Fibroblast of lung (primary cell): ENCODE measurements around the gene SLF1. TPM values are rescaled to one million over a fixed set of nuclear protein-coding genes. Genes with fewer than 3 reads are reported as not detected.

Source experiments
- DNase-seq, 2 donors: peaks; one replicate each; pipeline versions ENCODE4 v3.0.0 to v3.0.0-alpha.2; 2010; ENCODE audit warnings: low read depth in 2 of 2
- H2AFZ ChIP-seq: 2 replicates; pipeline ENCODE4 v1.5.1; 2012; ENCODE audit warnings: low read length, control low read depth, inconsistent platforms
- H3K27ac ChIP-seq: 2 replicates; pipeline ENCODE4 v1.5.1; 2011; ENCODE audit warnings: low read length, control low read depth; ENCODE audit not compliant: insufficient read depth
- H3K27me3 ChIP-seq: 2 replicates; pipeline ENCODE4 v1.5.1; 2011; ENCODE audit warnings: mild to moderate bottlenecking, low read length; ENCODE audit not compliant: control insufficient read depth, insufficient read depth
- H3K36me3 ChIP-seq: 2 replicates; pipeline ENCODE4 v1.5.1; 2011; ENCODE audit warnings: low read length; ENCODE audit not compliant: control insufficient read depth, insufficient read depth
- H3K4me1 ChIP-seq: 2 replicates; pipeline ENCODE4 v1.5.1; 2011; ENCODE audit warnings: low read length; ENCODE audit not compliant: control insufficient read depth, insufficient read depth; ENCODE audit errors: extremely low read depth
- H3K4me2 ChIP-seq: 2 replicates; pipeline ENCODE4 v1.5.1; 2011; ENCODE audit warnings: low read length, control low read depth; ENCODE audit not compliant: insufficient read depth; ENCODE audit errors: extremely low read depth
- H3K4me3 ChIP-seq, 4 experiments: fragments of 200-600 bp in 1 of 4; sonication (generic) in 1 of 4; replicated peaks in 1 of 4; 2 replicates each; pipeline ENCODE4 v1.5.1; 2011 to 2016; ENCODE audit warnings: low read length in 4 of 4, low read depth in 3 of 4, mild to moderate bottlenecking in 3 of 4, control low read depth in 2 of 4, inconsistent platforms in 1 of 4, mixed read lengths in 1 of 4; ENCODE audit not compliant: insufficient read depth in 1 of 4; ENCODE audit errors: control extremely low read depth in 1 of 4
- H3K79me2 ChIP-seq: 2 replicates; pipeline ENCODE4 v1.5.1; 2012; ENCODE audit warnings: mild to moderate bottlenecking, low read length, inconsistent platforms; ENCODE audit not compliant: control insufficient read depth, insufficient read depth
- H3K9ac ChIP-seq: 2 replicates; pipeline ENCODE4 v1.5.1; 2011; ENCODE audit warnings: mild to moderate bottlenecking, low read length, control low read depth; ENCODE audit not compliant: insufficient read depth
- H3K9me3 ChIP-seq: 2 replicates; pipeline ENCODE4 v1.5.1; 2012; ENCODE audit warnings: low read depth, low read length; ENCODE audit not compliant: control insufficient read depth, insufficient read depth
- H4K20me1 ChIP-seq: 2 replicates; pipeline ENCODE4 v1.5.1; 2011; ENCODE audit warnings: low read length; ENCODE audit not compliant: control insufficient read depth, insufficient read depth; ENCODE audit errors: extremely low read depth
- EZH2 ChIP-seq: IDR thresholded peaks from 2 replicates; pipeline ENCODE4 v1.5.1; 2012; ENCODE audit warnings: low read length, control low read depth, mild to moderate bottlenecking; ENCODE audit errors: missing control alignments
- polyA plus RNA-seq, 2 donors: library from polyadenylated mRNA; depleted of rRNA in 1 of 2; stranded (reverse) in 1 of 2; unstranded in 1 of 2; fragments of >200 nt; gene quantifications; 2 replicates each; pipeline ENCODE4 v1.2.1, GENCODE V29; 2011 to 2012; ENCODE audit warnings: missing spikeins in 1 of 2
- total RNA-seq: library from RNA; depleted of rRNA; stranded (reverse); fragments of >200 nt; gene quantifications from 2 replicates; pipeline ENCODE4 v1.2.1, GENCODE V29; 2014
- TF ChIP-seq, protein P1 (sequence below), 2 donors: IDR thresholded peaks in 1 of 2; conservative IDR thresholded peaks in 1 of 2; 1 replicate in 1 of 2; 2 replicates in 1 of 2; pipeline ENCODE4 v1.5.1; 2011 to 2012; ENCODE audit warnings: low read length in 2 of 2, control low read depth in 1 of 2, inconsistent platforms in 1 of 2, low read depth in 1 of 2, mild to moderate bottlenecking in 1 of 2

Gene SLF1
- total and polyA plus RNA-seq, 2 donors (not counting 1 experiment from before 2014, with no cell fraction given) = 3.1 to 4.5 TPM

GRCh38 chr5:94575196-94575595 lies 43.3 kb upstream of the SLF1 start:
- no peak for DNase-seq
- Histone ChIP-seq H3K36me3 (no peaks in the 10 kb centered on the region), H3K9ac (no peak overlapping the region), H4K20me1 (no peaks in the 10 kb centered on the region), H3K27ac (no peak overlapping the region), H3K9me3 (no peaks in the 10 kb centered on the region), H3K4me3 (no peak overlapping the region), H3K79me2 (no peaks in the 10 kb centered on the region), H2AFZ (no peak overlapping the region), H3K4me2 (no peak overlapping the region), H3K27me3 (no peaks in the 10 kb centered on the region), H3K4me1 (no peaks in the 10 kb centered on the region)
- TF ChIP-seq, protein P1, sequence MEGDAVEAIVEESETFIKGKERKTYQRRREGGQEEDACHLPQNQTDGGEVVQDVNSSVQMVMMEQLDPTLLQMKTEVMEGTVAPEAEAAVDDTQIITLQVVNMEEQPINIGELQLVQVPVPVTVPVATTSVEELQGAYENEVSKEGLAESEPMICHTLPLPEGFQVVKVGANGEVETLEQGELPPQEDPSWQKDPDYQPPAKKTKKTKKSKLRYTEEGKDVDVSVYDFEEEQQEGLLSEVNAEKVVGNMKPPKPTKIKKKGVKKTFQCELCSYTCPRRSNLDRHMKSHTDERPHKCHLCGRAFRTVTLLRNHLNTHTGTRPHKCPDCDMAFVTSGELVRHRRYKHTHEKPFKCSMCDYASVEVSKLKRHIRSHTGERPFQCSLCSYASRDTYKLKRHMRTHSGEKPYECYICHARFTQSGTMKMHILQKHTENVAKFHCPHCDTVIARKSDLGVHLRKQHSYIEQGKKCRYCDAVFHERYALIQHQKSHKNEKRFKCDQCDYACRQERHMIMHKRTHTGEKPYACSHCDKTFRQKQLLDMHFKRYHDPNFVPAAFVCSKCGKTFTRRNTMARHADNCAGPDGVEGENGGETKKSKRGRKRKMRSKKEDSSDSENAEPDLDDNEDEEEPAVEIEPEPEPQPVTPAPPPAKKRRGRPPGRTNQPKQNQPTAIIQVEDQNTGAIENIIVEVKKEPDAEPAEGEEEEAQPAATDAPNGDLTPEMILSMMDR (conservative IDR thresholded peaks at IDR 0.05 in 1 of 2, IDR thresholded peaks at IDR 0.05 in 1 of 2; ENCODE audit: low read depth in 1 of 2, low read length in 2 of 2) = no peak
- TF ChIP-seq EZH2 = no peak

GRCh38 chr5:94577466-94578245 lies 40.8 kb upstream of the SLF1 start:
- Histone ChIP-seq H3K4me3 (no peak overlapping the region), H3K4me2 (no peak overlapping the region), H3K79me2 (no peaks in the 10 kb centered on the region), H3K4me1 (no peaks in the 10 kb centered on the region), H3K9me3 (no peaks in the 10 kb centered on the region), H3K9ac (no peak overlapping the region), H2AFZ (no peak overlapping the region), H3K27ac (no peak overlapping the region), H3K27me3 (no peaks in the 10 kb centered on the region), H3K36me3 (no peaks in the 10 kb centered on the region), H4K20me1 (no peaks in the 10 kb centered on the region)
- DNase-seq = peak in 1 of 2 donors; percentile 52
- TF ChIP-seq, protein P1 (conservative IDR thresholded peaks at IDR 0.05 in 1 of 2, IDR thresholded peaks at IDR 0.05 in 1 of 2; ENCODE audit: low read depth in 1 of 2, low read length in 2 of 2) = no peak
- no peak for TF ChIP-seq EZH2

DNA sequence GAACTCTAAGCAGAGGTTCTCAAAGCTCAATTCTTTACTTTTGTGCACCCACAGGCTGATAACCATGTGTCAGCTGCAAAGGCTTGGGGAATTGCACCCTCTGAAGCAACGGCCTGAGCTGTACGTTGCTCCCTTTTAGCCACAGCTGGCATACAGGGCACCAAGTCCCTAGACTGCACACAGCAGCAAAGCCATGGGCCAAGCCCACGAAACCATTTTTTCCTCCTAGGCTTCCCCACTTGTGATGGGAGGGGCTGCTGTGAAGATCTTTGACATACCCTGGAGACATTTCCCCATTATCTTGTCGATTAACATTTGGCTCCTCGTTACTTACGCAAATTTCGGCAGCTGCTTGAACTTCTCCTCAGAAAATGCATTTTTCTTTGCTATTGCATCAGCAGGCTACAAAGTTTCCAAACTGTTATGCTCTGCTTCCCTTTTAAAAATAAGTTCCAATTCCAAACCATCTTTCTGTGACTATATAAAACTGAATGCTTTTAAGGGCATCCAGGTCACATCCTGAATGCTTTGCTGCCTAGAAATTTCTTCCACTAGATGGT lies 23.1 kb upstream of the SLF1 start:
- no peaks in the 10 kb centered on the region for H3K27me3 ChIP-seq
- no peak overlapping the region for H3K27ac ChIP-seq
- peak in 1 of 2 donors; percentile 6 for DNase-seq
- TF ChIP-seq, protein P1 (conservative IDR thresholded peaks at IDR 0.05 in 1 of 2, IDR thresholded peaks at IDR 0.05 in 1 of 2; ENCODE audit: low read depth in 1 of 2, low read length in 2 of 2) = no peak
- TF ChIP-seq EZH2 = no peak
- no peaks in the 10 kb centered on the region for H3K4me1 ChIP-seq
- no peak overlapping the region for H3K9ac ChIP-seq
- no peak overlapping the region for H3K4me3 ChIP-seq
- no peaks in the 10 kb centered on the region for H4K20me1 ChIP-seq
- H2AFZ ChIP-seq = no peak overlapping the region
- H3K79me2 ChIP-seq = no peaks in the 10 kb centered on the region
- no peak overlapping the region for H3K4me2 ChIP-seq
- H3K9me3 ChIP-seq = no peaks in the 10 kb centered on the region
- no peaks in the 10 kb centered on the region for H3K36me3 ChIP-seq
